Measurements from ENCODE around the gene STK32A. TPM values are rescaled to one million over a fixed set of nuclear protein-coding genes. Genes with fewer than 3 reads are reported as not detected.

Gene STK32A
- total and polyA plus RNA-seq, 2 donors (not counting 1 experiment from before 2014, with no cell fraction given), result not detected

DNA sequence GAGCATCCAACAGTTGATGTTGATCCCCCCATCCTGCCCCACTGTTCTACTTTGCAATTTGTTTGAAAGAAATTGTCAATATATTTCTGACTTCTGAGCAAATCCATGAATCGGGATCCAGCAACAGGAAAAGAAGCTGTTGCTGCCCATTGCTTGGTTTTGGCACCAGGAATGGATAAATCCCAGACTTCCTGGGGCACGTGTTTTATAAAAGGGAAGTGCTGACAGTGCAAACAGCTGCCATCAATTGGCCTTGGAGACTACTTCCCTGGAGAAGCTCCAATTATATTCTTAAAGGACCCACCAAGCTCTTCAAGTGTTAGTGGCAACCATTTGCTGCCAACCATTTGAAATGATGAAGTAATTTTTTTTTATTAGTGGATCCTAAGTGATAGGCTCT lies 13.7 kb downstream of the STK32A start:
- ChIA-PET CTCF (no interaction called here), POLR2A (no interaction called here)
- no peaks in the 10 kb centered on the region for H3K79me2 ChIP-seq (ENCODE audit: control insufficient read depth, insufficient read depth, low read length)
- no peak for DNase-seq
- H3K9me3 Mint-ChIP-seq (ENCODE audit: insufficient read depth), result no peaks in the 10 kb centered on the region
- no peak overlapping the region for H3K4me3 ChIP-seq (ENCODE audit: control extremely low read depth in 1 of 5, extremely low read depth in 1 of 5, insufficient read depth in 1 of 5, low read depth in 2 of 5, low read length in 4 of 5)
- no peak for ATAC-seq (ENCODE audit: low read depth)
- H3K4me2 ChIP-seq (replicated peaks; ENCODE audit: low read depth, low read length, poor library complexity, severe bottlenecking), result no peak overlapping the region
- H4K20me1 ChIP-seq (ENCODE audit: control insufficient read depth, insufficient read depth, low read length, poor library complexity, severe bottlenecking), result no peaks in the 10 kb centered on the region
- no peak overlapping the region for H3K4me3 Mint-ChIP-seq
- H3K4me1 ChIP-seq (ENCODE audit: control insufficient read depth in 2 of 2, insufficient read depth in 2 of 2, low read length in 2 of 2), result no peaks in the 10 kb centered on the region
- no peak overlapping the region for H3K9ac ChIP-seq (ENCODE audit: low read length)
- H2AFZ ChIP-seq (ENCODE audit: insufficient read depth, low read depth, low read length, poor library complexity, severe bottlenecking), result no peak overlapping the region
- no peak overlapping the region for H3K27ac Mint-ChIP-seq
- TF ChIP-seq, protein P1, sequence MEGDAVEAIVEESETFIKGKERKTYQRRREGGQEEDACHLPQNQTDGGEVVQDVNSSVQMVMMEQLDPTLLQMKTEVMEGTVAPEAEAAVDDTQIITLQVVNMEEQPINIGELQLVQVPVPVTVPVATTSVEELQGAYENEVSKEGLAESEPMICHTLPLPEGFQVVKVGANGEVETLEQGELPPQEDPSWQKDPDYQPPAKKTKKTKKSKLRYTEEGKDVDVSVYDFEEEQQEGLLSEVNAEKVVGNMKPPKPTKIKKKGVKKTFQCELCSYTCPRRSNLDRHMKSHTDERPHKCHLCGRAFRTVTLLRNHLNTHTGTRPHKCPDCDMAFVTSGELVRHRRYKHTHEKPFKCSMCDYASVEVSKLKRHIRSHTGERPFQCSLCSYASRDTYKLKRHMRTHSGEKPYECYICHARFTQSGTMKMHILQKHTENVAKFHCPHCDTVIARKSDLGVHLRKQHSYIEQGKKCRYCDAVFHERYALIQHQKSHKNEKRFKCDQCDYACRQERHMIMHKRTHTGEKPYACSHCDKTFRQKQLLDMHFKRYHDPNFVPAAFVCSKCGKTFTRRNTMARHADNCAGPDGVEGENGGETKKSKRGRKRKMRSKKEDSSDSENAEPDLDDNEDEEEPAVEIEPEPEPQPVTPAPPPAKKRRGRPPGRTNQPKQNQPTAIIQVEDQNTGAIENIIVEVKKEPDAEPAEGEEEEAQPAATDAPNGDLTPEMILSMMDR (IDR thresholded peaks at IDR 0.05), result no peak
- no peak for TF ChIP-seq EZH2 (IDR thresholded peaks at IDR 0.05; ENCODE audit: borderline replicate concordance, insufficient read depth, low read depth, low read length, poor library complexity, severe bottlenecking)
- H3K27me3 ChIP-seq (replicated peaks in 1 of 4; ENCODE audit: control extremely low read depth in 1 of 4, control insufficient read depth in 3 of 4, insufficient read depth in 4 of 4, low read length in 3 of 4), result no peaks in the 10 kb centered on the region
- H3K27ac ChIP-seq (ENCODE audit: low read length in 2 of 2), result no peak overlapping the region
- no peaks in the 10 kb centered on the region for H3K27me3 Mint-ChIP-seq
- WGBS (ENCODE audit: insufficient coverage), result 83% methylated on average over 1 of the region's 2 CpGs
- intact Hi-C loops (cut with micrococcal nuclease), result no loop called here
- no peaks in the 10 kb centered on the region for H3K36me3 ChIP-seq (replicated peaks in 1 of 2; ENCODE audit: control extremely low read depth in 1 of 2, control insufficient read depth in 1 of 2, extremely low read depth in 1 of 2, insufficient read depth in 2 of 2, low read length in 1 of 2)
- no peaks in the 10 kb centered on the region for H3K4me1 Mint-ChIP-seq
- no peaks in the 10 kb centered on the region for H3K9me3 ChIP-seq (ENCODE audit: control extremely low read depth in 1 of 3, control insufficient read depth in 2 of 3, insufficient read depth in 1 of 3, low read length in 2 of 3)

DNA sequence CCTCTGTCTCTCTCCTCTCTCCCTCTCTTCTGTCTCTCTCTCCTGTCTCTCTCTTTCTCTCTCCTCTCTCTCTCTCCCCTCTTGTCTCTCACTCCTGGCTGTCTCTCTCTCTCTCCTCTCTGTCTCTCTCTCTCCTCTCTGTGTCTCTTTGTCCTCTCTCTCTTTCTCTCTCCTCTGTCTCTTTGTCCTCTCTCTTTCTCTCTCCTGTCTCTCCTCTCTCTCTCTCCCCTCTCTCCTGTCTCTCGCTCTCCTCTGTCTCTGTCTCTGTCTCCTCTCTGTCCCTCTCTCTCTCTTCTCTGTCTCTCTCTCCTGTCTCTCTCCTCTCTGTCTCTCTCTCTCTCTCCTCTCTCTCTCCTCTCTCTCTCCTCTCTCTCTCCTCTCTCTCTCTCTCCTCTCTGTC lies 25.0 kb downstream of the STK32A start:
- H3K36me3 ChIP-seq (replicated peaks in 1 of 2; ENCODE audit: control extremely low read depth in 1 of 2, control insufficient read depth in 1 of 2, extremely low read depth in 1 of 2, insufficient read depth in 2 of 2, low read length in 1 of 2), result no peaks in the 10 kb centered on the region
- H3K27ac ChIP-seq (ENCODE audit: low read length in 2 of 2), result no peak overlapping the region
- DNase-seq, result no peak
- H4K20me1 ChIP-seq (ENCODE audit: control insufficient read depth, insufficient read depth, low read length, poor library complexity, severe bottlenecking), result no peaks in the 10 kb centered on the region
- no peak overlapping the region for H3K4me3 ChIP-seq (ENCODE audit: control extremely low read depth in 1 of 5, extremely low read depth in 1 of 5, insufficient read depth in 1 of 5, low read depth in 2 of 5, low read length in 4 of 5)
- no peak overlapping the region for H2AFZ ChIP-seq (ENCODE audit: insufficient read depth, low read depth, low read length, poor library complexity, severe bottlenecking)
- H3K4me1 Mint-ChIP-seq, result no peaks in the 10 kb centered on the region
- ATAC-seq (ENCODE audit: low read depth), result no peak
- H3K9me3 ChIP-seq (ENCODE audit: control extremely low read depth in 1 of 3, control insufficient read depth in 2 of 3, insufficient read depth in 1 of 3, low read length in 2 of 3), result no peaks in the 10 kb centered on the region
- intact Hi-C loops (cut with micrococcal nuclease), result no loop called here
- no peaks in the 10 kb centered on the region for H3K27me3 ChIP-seq (replicated peaks in 1 of 4; ENCODE audit: control extremely low read depth in 1 of 4, control insufficient read depth in 3 of 4, insufficient read depth in 4 of 4, low read length in 3 of 4)
- H3K27me3 Mint-ChIP-seq, result peaks cover 3% of the 10 kb centered on the region
- no peak overlapping the region for H3K4me2 ChIP-seq (replicated peaks; ENCODE audit: low read depth, low read length, poor library complexity, severe bottlenecking)
- TF ChIP-seq, protein P1 (IDR thresholded peaks at IDR 0.05), result no peak
- no peak for TF ChIP-seq EZH2 (IDR thresholded peaks at IDR 0.05; ENCODE audit: borderline replicate concordance, insufficient read depth, low read depth, low read length, poor library complexity, severe bottlenecking)
- no peak overlapping the region for H3K9ac ChIP-seq (ENCODE audit: low read length)
- ChIA-PET POLR2A (no interaction called here), CTCF (no interaction called here)
- no peak overlapping the region for H3K27ac Mint-ChIP-seq
- no peak overlapping the region for H3K4me3 Mint-ChIP-seq
- WGBS (ENCODE audit: insufficient coverage), result 76% methylated on average over 1 of the region's 1 CpG
- H3K4me1 ChIP-seq (ENCODE audit: control insufficient read depth in 2 of 2, insufficient read depth in 2 of 2, low read length in 2 of 2), result no peaks in the 10 kb centered on the region
- H3K79me2 ChIP-seq (ENCODE audit: control insufficient read depth, insufficient read depth, low read length), result no peaks in the 10 kb centered on the region
- peaks cover 2% of the 10 kb centered on the region for H3K9me3 Mint-ChIP-seq (ENCODE audit: insufficient read depth)
